Thoracic aorta (tissue), 2 donors: Measurements from ENCODE around the gene SMLR1. TPM values are rescaled to one million over a fixed set of nuclear protein-coding genes. Genes with fewer than 3 reads are reported as not detected.
"Not testable (repeated sequence)": the region's sequence is repeated elsewhere in the genome, so short reads cannot be mapped to it uniquely, and the experiment has no call there.

Experiments
- ATAC-seq: fragments of 150-250 bp; one replicate; pipeline ENCODE4 v1.8.0; 2017; ENCODE audit warnings: low read depth; ENCODE audit not compliant: insufficient number of reproducible peaks, low FRiP score
- DNase-seq: peaks from one replicate; pipeline ENCODE4 v3.0.0-alpha.2; 2020; ENCODE audit warnings: low spot score
- H3K27ac ChIP-seq, 2 donors: fragments of 200-600 bp; sonication (generic); 1 replicate in 1 of 2; 2 replicates in 1 of 2; pipeline ENCODE4 v1.5.1; 2016; ENCODE audit warnings: mild to moderate bottlenecking in 2 of 2, moderate library complexity in 2 of 2
- H3K27me3 ChIP-seq: fragments of 200-600 bp; sonication (generic); replicated peaks from 2 replicates; pipeline ENCODE4 v1.6.0; 2016; ENCODE audit warnings: mild to moderate bottlenecking; ENCODE audit not compliant: insufficient read depth
- H3K36me3 ChIP-seq: fragments of 200-600 bp; sonication (generic); one replicate; pipeline ENCODE4 v1.5.1; 2016
- H3K4me1 ChIP-seq, 2 donors: fragments of 200-600 bp; sonication (generic); 1 replicate in 1 of 2; 2 replicates in 1 of 2; pipeline versions ENCODE4 v1.5.1 to v1.6.0; 2016; ENCODE audit warnings: low read depth in 2 of 2, mild to moderate bottlenecking in 1 of 2; ENCODE audit not compliant: control insufficient read depth in 1 of 2
- H3K4me3 ChIP-seq: fragments of 200-600 bp; sonication (generic); 2 replicates; pipeline ENCODE4 v1.5.1; 2016; ENCODE audit warnings: mild to moderate bottlenecking
- H3K9me3 ChIP-seq: fragments of 200-600 bp; sonication (generic); 2 replicates; pipeline ENCODE4 v1.5.1; 2016
- total RNA-seq, 2 donors: library from RNA; depleted of rRNA; stranded (reverse); fragments of >200 nt; gene quantifications; one replicate each; pipeline versions ENCODE4 v1.1.0 to v1.2.3, GENCODE V29; 2016
- TF ChIP-seq, protein P1 (sequence below): fragments of 200-600 bp; sonication (generic); IDR thresholded peaks from one replicate; pipeline ENCODE4 v1.5.1; 2019; ENCODE audit warnings: antibody characterized with exemption

Gene SMLR1
- total RNA-seq, 2 donors from 2014 or later, result not detected

DNA sequence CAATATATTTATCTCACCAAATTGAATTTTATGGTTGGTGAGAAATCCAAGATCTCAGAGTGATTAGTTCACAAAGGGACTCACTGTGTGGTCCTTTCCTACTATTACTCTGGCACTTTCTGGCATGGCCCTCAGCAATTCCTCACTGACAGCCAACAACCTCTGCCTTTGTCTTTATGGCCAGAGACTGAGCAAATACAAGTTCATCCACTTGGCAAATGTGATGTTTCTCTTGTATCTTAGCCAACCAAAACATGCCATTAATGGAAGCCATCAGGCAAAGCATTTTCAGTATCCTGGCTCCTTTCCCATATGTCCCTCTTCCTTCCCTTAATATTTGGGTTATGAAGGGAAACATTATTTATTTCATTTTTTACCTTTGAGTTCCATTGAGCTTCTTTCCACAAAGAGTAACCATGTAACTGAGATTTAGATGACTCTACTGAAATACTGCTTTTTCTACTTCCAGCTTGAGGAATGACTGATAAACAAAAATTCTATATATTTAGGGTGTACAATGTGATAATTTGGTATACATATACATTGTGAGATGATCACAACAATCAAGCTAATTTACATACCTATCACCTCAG is 30.8 kb upstream of the SMLR1 start:
- ATAC-seq (no peak), DNase-seq (no peak)
- Histone ChIP-seq H3K4me3 (no peak overlapping the region), H3K36me3 (no peaks in the 10 kb centered on the region), H3K27me3 (no peaks in the 10 kb centered on the region), H3K27ac (no peak overlapping the region), H3K9me3 (no peaks in the 10 kb centered on the region), H3K4me1 (no peaks in the 10 kb centered on the region)
- TF ChIP-seq, protein P1, sequence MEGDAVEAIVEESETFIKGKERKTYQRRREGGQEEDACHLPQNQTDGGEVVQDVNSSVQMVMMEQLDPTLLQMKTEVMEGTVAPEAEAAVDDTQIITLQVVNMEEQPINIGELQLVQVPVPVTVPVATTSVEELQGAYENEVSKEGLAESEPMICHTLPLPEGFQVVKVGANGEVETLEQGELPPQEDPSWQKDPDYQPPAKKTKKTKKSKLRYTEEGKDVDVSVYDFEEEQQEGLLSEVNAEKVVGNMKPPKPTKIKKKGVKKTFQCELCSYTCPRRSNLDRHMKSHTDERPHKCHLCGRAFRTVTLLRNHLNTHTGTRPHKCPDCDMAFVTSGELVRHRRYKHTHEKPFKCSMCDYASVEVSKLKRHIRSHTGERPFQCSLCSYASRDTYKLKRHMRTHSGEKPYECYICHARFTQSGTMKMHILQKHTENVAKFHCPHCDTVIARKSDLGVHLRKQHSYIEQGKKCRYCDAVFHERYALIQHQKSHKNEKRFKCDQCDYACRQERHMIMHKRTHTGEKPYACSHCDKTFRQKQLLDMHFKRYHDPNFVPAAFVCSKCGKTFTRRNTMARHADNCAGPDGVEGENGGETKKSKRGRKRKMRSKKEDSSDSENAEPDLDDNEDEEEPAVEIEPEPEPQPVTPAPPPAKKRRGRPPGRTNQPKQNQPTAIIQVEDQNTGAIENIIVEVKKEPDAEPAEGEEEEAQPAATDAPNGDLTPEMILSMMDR, result no peak

DNA sequence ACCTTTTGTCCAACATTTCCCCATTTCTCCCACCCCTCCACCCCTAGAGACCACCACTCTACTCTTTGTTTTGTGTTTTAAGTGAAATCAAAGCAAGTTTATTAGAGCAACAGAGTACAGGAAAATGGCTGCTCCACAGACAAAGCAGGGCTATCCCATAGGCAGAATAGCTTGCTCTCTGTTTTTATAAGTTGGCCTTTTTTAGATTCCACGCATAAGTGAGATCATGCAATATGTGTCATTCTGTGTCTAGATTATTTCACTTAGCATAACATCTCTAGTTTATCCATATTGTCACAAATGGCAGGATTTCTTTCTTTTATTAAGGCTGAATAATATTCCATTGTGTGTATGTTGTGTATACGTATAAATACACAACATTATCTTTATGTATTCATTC is 30.1 kb upstream of the SMLR1 start:
- TF ChIP-seq, protein P1, result no peak
- DNase-seq (no peak), ATAC-seq (no peak)
- H3K4me3 ChIP-seq, result no peak overlapping the region
- no peak overlapping the region for H3K27ac ChIP-seq
- no peaks in the 10 kb centered on the region for H3K4me1 ChIP-seq
- H3K9me3 ChIP-seq, result no peaks in the 10 kb centered on the region
- H3K36me3 ChIP-seq, result no peaks in the 10 kb centered on the region
- H3K27me3 ChIP-seq, result no peaks in the 10 kb centered on the region

DNA sequence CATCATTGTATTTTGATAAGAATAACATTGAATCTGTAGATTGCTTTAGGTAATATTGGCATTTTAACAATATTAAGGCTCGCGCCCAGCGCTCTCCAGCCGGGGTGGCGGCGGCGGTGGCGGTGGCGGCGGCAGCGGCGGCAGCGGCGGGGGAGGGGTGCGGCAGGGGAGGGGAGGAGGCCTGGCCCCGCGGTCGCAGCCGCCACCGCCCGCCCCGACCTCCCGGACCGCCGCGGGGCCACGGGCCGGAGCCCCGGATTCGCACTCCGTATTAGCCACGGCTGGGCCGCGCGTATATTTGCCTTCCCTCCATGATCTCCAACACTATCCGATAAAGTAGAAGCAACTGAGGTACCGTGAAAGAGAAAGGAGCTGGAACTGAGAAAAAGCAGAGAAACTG is 25.8 kb upstream of the SMLR1 start:
- H3K9me3 ChIP-seq, H3K4me3 ChIP-seq, DNase-seq, H3K4me1 ChIP-seq, H3K36me3 ChIP-seq, H3K27ac ChIP-seq, ATAC-seq, H3K27me3 ChIP-seq: not testable (repeated sequence)

DNA sequence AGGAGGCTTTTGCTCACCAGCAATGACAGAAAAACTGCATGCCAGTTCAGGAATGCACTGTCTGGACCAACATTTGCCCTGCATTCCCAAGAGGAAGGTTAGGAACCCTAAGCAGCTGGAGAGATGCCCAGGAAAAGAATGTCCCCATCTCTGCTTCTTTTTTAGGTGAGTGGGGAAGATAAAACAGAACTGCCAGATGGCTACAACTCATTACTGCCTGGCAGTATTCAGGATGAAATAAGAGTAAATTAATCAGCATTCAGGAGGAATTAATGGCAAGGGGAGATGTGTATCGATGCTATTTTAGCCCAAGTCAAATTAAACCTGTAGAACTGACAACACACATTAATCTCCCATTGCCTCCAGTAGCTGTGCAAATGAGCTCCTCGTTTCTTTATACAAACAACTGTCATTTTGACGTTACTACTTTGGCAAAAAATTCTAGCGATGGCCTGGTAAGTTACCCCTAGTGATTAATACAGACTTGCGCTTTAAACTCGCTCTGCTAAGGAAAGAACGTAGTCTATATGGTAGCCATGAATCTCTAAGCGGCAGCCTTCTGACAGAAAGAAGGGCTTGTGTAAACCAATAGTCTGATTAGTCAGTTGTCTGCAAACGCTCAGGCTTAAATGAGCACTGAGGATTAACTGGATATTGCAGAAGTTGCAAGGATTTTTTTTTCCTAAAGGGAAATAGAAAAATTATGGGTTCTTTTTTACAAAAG is 16.7 kb upstream of the SMLR1 start:
- Histone ChIP-seq H3K4me1 (no peaks in the 10 kb centered on the region), H3K27ac (no peak overlapping the region), H3K9me3 (no peaks in the 10 kb centered on the region), H3K36me3 (no peaks in the 10 kb centered on the region), H3K27me3 (no peaks in the 10 kb centered on the region), H3K4me3 (no peak overlapping the region)
- TF ChIP-seq, protein P1, result no peak
- ATAC-seq (no peak), DNase-seq (no peak)

DNA sequence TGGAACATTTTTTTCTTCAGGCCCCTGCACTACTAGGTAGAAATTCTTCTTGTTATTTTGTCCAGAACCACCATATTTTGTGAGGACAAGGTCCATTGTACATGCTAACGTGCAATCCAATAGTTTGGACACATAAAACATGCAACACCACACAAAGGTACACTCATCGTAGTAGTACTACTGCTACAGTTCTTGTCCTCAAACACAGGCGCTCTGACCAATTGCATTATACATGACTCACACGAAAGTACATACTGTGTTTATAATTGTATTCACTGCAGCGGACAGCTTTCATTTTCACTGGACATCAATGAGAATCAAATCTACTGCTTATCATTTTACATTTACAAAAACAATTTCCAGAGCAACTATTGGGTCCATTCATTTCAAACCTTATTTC is 15.3 kb upstream of the SMLR1 start:
- TF ChIP-seq, protein P1, result no peak
- Histone ChIP-seq H3K4me1 (no peaks in the 10 kb centered on the region), H3K4me3 (no peak overlapping the region), H3K36me3 (no peaks in the 10 kb centered on the region), H3K27ac (no peak overlapping the region), H3K27me3 (no peaks in the 10 kb centered on the region), H3K9me3 (no peaks in the 10 kb centered on the region)
- ATAC-seq (no peak), DNase-seq (no peak)
